ENCODE data around the gene ARHGAP40. TPM values are rescaled to one million over a fixed set of nuclear protein-coding genes. Genes with fewer than 3 reads are reported as not detected.

The ARHGAP40 gene
- total RNA-seq, 2 donors from 2014 or later = not detected

DNA sequence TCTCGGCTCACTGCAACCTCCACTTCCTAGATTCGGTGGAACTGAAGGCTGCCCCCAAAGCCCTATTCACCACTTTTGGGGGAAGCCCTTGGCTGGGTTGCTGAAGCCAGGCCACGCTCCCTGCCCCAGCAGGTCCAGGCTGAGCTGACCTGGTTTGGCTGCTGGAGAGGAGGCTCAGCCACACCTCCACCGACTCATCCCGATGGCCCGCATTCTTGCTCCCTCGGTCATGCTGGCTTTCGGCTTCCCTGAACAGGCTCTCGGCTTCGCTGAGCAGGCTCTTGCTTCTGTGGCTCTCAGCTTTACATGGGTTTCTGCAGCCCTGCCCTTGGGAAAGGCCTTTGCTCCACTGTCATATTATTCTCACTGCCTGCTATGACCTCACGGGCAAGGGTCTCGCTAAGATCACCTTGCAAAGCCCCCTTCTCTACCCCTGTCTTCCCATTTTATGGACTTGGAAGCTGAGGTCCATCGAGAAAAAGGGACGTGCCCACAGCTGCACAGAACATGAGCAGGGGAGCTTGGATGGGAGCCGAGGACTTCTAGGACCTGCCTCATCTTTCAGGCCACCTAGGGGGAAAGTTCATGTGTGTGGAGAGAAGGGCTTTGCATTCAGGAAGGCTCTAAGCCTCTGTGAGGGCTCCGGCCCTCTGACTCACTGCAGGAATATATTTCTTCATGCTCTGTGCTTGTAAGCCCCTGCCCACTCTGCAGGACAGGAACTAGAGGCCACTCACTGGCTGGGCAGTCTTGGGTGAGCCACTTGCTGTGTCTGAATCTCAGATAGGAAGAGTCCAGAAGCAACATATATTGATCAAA lies 15.6 kb downstream of the ARHGAP40 start:
- no peaks in the 10 kb centered on the region for H3K27me3 ChIP-seq
- TF ChIP-seq, protein P1, sequence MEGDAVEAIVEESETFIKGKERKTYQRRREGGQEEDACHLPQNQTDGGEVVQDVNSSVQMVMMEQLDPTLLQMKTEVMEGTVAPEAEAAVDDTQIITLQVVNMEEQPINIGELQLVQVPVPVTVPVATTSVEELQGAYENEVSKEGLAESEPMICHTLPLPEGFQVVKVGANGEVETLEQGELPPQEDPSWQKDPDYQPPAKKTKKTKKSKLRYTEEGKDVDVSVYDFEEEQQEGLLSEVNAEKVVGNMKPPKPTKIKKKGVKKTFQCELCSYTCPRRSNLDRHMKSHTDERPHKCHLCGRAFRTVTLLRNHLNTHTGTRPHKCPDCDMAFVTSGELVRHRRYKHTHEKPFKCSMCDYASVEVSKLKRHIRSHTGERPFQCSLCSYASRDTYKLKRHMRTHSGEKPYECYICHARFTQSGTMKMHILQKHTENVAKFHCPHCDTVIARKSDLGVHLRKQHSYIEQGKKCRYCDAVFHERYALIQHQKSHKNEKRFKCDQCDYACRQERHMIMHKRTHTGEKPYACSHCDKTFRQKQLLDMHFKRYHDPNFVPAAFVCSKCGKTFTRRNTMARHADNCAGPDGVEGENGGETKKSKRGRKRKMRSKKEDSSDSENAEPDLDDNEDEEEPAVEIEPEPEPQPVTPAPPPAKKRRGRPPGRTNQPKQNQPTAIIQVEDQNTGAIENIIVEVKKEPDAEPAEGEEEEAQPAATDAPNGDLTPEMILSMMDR (IDR thresholded peaks at IDR 0.05) = no peak

DNA sequence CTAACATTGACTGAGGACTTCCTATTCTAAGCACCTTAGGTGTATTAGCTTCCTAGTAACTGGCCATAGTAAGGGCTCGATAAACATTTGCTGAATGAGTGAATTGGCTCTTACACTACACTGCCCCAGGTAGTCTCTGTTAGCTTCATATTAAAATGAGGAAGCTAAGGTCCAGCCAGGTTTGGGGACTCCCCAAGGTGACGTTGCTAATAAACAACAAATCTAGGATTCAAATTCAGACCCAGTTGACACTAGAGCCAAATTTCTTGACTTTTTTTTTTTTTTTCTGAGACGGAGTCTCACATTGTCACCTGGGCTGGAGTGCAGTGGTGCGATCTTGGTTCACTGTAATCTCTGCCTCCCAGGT lies 16.2 kb downstream of the ARHGAP40 start:
- Histone ChIP-seq H3K9me3 (no peaks in the 10 kb centered on the region), H3K36me3 (no peaks in the 10 kb centered on the region), H3K27ac (no peak overlapping the region), H3K4me3 (no peak overlapping the region), H3K27me3 (no peaks in the 10 kb centered on the region), H3K4me1 (no peaks in the 10 kb centered on the region)
- TF ChIP-seq, protein P1 (IDR thresholded peaks at IDR 0.05) = no peak
- DNase-seq (ENCODE audit: low spot score) = no peak

More for the DNA sequence above, 15.6 kb downstream of the ARHGAP40 start:
- Histone ChIP-seq H3K27ac (no peak overlapping the region), H3K4me3 (no peak overlapping the region), H3K4me1 (no peaks in the 10 kb centered on the region), H3K9me3 (no peaks in the 10 kb centered on the region), H3K36me3 (no peaks in the 10 kb centered on the region)
- DNase-seq (ENCODE audit: low spot score) = no peak

DNA sequence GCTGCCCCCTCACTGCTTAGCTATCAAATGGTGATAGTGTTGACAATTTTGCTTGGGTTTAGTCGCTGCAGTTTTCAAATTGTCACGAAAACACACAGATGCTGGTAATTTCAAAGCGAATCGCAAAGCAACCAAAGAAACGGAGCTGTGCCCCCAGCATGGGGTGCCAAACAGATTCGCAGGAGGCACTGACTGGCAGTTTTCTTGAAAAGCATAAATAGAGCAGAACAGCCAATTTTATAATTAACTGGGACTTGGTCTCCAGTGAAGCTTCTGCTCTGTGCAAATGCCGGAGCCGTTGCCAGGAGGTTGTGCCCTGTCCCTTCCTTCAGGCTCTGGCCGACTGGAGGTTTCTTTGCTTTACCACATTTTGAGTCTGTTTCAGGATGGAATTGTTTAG lies 18.8 kb downstream of the ARHGAP40 start:
- no peak for DNase-seq (ENCODE audit: low spot score)
- TF ChIP-seq, protein P1 (IDR thresholded peaks at IDR 0.05) = no peak
- no peaks in the 10 kb centered on the region for H3K36me3 ChIP-seq
- H3K27ac ChIP-seq = no peak overlapping the region
- H3K4me1 ChIP-seq = no peaks in the 10 kb centered on the region
- H3K27me3 ChIP-seq = no peaks in the 10 kb centered on the region
- no peak overlapping the region for H3K4me3 ChIP-seq
- peaks cover 0 to 8% of the 10 kb centered on the region in 2 donors for H3K9me3 ChIP-seq

DNA sequence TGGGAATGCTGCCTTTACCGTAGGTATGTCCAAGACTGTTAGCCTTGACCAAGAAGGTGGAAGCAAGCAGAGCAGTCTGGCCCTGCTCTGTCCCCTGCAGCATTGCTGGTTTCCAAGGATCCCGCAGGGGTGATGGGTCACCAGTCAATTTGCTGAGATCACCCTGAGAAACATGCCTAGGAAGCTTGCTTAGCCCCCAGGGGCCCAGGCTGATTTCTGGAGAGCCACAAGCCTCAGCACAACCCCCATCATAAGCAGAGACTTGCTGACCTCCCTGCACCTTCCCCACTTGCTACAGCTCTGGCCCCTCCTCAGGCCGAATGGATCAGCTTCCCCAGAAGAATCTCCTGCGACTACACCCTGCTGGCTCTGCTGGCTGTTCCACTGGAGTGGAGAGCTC lies 21.5 kb downstream of the ARHGAP40 start:
- Histone ChIP-seq H3K36me3 (no peaks in the 10 kb centered on the region), H3K27ac (no peak overlapping the region), H3K4me3 (no peak overlapping the region), H3K27me3 (no peaks in the 10 kb centered on the region), H3K4me1 (no peaks in the 10 kb centered on the region), H3K9me3 (peaks cover 0 to 8% of the 10 kb centered on the region in 2 donors)
- TF ChIP-seq, protein P1 (IDR thresholded peaks at IDR 0.05) = no peak
- DNase-seq (ENCODE audit: low spot score) = no peak

DNA sequence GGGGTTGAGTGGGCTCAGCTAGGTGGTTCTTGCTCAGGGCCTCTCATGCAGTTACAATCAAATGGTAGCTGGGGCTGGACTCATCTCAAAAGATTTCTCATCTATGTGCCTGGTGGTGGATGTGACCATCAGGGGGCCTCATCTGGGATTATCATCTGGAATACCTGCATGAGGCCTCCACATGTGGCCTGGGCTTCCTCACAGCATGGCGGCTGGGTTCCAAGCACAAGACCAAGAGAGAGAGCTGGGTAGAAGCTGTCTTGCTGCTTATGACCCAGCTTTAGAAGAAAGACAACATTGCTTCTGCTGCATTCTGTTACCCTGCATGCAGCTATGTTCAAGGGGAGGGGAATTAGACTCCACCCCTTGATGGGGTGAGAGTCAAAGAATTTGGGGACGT lies 22.5 kb downstream of the ARHGAP40 start:
- no peak overlapping the region for H3K4me3 ChIP-seq
- H3K9me3 ChIP-seq = peaks cover 0 to 8% of the 10 kb centered on the region in 2 donors
- no peaks in the 10 kb centered on the region for H3K36me3 ChIP-seq
- H3K4me1 ChIP-seq = no peaks in the 10 kb centered on the region
- no peak for DNase-seq (ENCODE audit: low spot score)
- H3K27me3 ChIP-seq = no peaks in the 10 kb centered on the region
- TF ChIP-seq, protein P1 (IDR thresholded peaks at IDR 0.05) = no peak
- no peak overlapping the region for H3K27ac ChIP-seq

DNA sequence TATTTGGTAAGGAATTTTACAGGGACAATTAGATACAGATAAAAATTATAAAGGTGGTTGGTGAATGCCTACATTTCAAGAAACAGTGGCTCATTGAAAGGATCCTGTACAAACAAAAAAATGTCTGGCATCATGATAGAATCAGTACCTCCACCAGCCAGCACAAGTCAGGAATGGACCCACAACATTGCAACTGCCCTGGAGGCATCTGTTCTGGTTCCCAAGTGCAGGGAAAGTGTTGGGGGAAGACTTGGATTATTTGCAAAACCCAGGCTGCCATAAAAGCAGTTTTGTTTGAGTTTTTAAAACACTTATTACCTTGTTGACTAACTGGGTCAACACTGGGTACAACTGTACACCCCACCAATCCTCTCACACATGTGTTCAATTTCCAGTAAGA lies 24.3 kb downstream of the ARHGAP40 start:
- Histone ChIP-seq H3K27ac (no peak overlapping the region), H3K27me3 (no peaks in the 10 kb centered on the region), H3K36me3 (no peaks in the 10 kb centered on the region), H3K4me1 (no peaks in the 10 kb centered on the region), H3K9me3 (peaks cover 0 to 8% of the 10 kb centered on the region in 2 donors), H3K4me3 (no peak overlapping the region)
- DNase-seq (ENCODE audit: low spot score) = no peak
- TF ChIP-seq, protein P1 (IDR thresholded peaks at IDR 0.05) = no peak

Data from right atrium auricular region (tissue), 2 donors.